ENCODE measurements around the gene ALDH6A1. TPM values are rescaled to one million over a fixed set of nuclear protein-coding genes. Genes with fewer than 3 reads are reported as not detected.

ALDH6A1 gene
- total and polyA plus RNA-seq, 8 donors, result 4.7 to 45.5 (median 17.0) TPM

GRCh38 chr14:74085828-74086227, 1.6 kb upstream of the ALDH6A1 start:
- no peak for DNase-seq
- intact Hi-C loops (cut with DNase I; ENCODE audit: low total_unique reads), result no loop called here
- peak overlapping the region; percentile 78 to 88 (median 86) for H3K4me3 ChIP-seq
- H3K36me3 ChIP-seq, result peaks cover 0 to 2% (median under 1%) of the 10 kb centered on the region in 4 donors
- WGBS, 5 donors, result 73 to 83% (median 75%) methylated on average over 1 of the region's 1 CpG
- peak overlapping the region in 1 of 5 donors; percentile 97 for H3K27ac ChIP-seq
- no peaks in the 10 kb centered on the region for H3K27me3 ChIP-seq
- TF ChIP-seq POLR2AphosphoS5 (IDR thresholded peaks at IDR 0.05) (no peak), EP300 (IDR thresholded peaks at IDR 0.05) (no peak), POLR2A (IDR thresholded peaks at IDR 0.05) (no peak)
- TF ChIP-seq, protein P1, sequence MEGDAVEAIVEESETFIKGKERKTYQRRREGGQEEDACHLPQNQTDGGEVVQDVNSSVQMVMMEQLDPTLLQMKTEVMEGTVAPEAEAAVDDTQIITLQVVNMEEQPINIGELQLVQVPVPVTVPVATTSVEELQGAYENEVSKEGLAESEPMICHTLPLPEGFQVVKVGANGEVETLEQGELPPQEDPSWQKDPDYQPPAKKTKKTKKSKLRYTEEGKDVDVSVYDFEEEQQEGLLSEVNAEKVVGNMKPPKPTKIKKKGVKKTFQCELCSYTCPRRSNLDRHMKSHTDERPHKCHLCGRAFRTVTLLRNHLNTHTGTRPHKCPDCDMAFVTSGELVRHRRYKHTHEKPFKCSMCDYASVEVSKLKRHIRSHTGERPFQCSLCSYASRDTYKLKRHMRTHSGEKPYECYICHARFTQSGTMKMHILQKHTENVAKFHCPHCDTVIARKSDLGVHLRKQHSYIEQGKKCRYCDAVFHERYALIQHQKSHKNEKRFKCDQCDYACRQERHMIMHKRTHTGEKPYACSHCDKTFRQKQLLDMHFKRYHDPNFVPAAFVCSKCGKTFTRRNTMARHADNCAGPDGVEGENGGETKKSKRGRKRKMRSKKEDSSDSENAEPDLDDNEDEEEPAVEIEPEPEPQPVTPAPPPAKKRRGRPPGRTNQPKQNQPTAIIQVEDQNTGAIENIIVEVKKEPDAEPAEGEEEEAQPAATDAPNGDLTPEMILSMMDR (IDR thresholded peaks at IDR 0.05), result no peak
- H3K9me3 ChIP-seq, result no peaks in the 10 kb centered on the region
- peaks cover 24 to 48% (median 42%) of the 10 kb centered on the region in 4 donors for H3K4me1 ChIP-seq

DNA sequence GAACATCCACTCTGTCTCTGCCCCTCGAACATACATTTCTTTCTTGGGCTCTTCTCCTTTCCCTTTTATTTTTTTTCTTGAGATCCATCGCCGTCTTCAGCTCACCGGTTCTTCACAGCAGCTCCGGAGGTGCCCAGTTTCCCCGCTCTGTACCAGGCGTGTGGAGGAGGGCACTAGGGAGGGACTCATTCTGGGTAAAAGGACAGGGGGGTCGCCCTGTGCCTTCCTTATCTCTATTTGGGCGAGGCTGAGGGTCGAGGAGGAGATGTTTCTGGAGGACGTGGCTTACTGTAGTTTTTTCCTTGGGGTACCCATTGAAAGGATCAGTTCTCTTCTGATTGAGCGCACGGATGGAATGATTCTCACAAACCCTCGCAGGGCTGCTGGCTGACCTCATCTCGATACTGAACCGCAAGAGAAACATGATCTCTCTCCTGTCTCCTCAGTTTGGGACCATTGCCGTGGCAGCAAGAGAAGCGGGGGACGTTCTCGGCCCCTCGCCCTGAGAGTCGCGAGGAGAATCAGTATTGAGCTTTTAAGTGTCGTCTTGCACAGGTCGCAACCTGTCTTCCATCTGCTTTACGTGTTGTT, 889 bp upstream of the ALDH6A1 start:
- no peaks in the 10 kb centered on the region for H3K36me3 ChIP-seq
- TF ChIP-seq, protein P1 (IDR thresholded peaks at IDR 0.05), result no peak
- TF ChIP-seq EP300 (IDR thresholded peaks at IDR 0.05), result no peak
- TF ChIP-seq POLR2A (IDR thresholded peaks at IDR 0.05), result no peak
- TF ChIP-seq POLR2AphosphoS5 (IDR thresholded peaks at IDR 0.05), result no peak
- WGBS, 5 donors, result 0 to 1% (median 0%) methylated on average over 21 to 26 of the region's 26 CpGs
- intact Hi-C loops (cut with DNase I; ENCODE audit: low total_unique reads), result no loop called here
- no peak for DNase-seq
- H3K9me3 ChIP-seq, result no peaks in the 10 kb centered on the region
- no peaks in the 10 kb centered on the region for H3K27me3 ChIP-seq
- peak overlapping the region; percentile 71 to 97 (median 90) for H3K27ac ChIP-seq
- peaks cover 24 to 54% (median 47%) of the 10 kb centered on the region in 4 donors for H3K4me1 ChIP-seq
- H3K4me3 ChIP-seq, result peak overlapping the region; percentile 78 to 88 (median 86)

- Histone ChIP-seq H3K36me3 (no peaks in the 10 kb centered on the region), H3K27me3 (no peaks in the 10 kb centered on the region), H3K9me3 (no peaks in the 10 kb centered on the region), H3K4me3 (peak overlapping the region; percentile 63 to 88 (median 84)), H3K27ac (peak overlapping the region; percentile 90 to 97 (median 94)), H3K4me1 (peaks cover 24 to 54% (median 47%) of the 10 kb centered on the region in 4 donors)
- TF ChIP-seq POLR2A (IDR thresholded peaks at IDR 0.05), result no peak
- no peak for TF ChIP-seq EP300 (IDR thresholded peaks at IDR 0.05)
- WGBS, 5 donors, result 0 to 2% (median 2%) methylated on average over 15 of the region's 15 CpGs
- intact Hi-C loops (cut with DNase I; ENCODE audit: low total_unique reads), result no loop called here
- no peak for DNase-seq
These were observed 423 bp downstream of the ALDH6A1 start for GRCh38 chr14:74083784-74084276.

GRCh38 chr14:74083161-74083560, 1.1 kb downstream of the ALDH6A1 start:
- TF ChIP-seq POLR2AphosphoS5 (IDR thresholded peaks at IDR 0.05) (no peak), EP300 (IDR thresholded peaks at IDR 0.05) (no peak), POLR2A (IDR thresholded peaks at IDR 0.05) (no peak)
- TF ChIP-seq, protein P1 (IDR thresholded peaks at IDR 0.05), result no peak
- intact Hi-C loops (cut with DNase I; ENCODE audit: low total_unique reads), result no loop called here
- peak overlapping the region; percentile 17 to 97 (median 91) for H3K27ac ChIP-seq
- DNase-seq, result peak in 1 of 2 donors; percentile 4
- WGBS, 5 donors, result 79 to 90% (median 83%) methylated on average over 3 of the region's 3 CpGs
- no peaks in the 10 kb centered on the region for H3K9me3 ChIP-seq
- H3K4me3 ChIP-seq, result peak overlapping the region; percentile 63 to 88 (median 84)
- H3K36me3 ChIP-seq, result no peaks in the 10 kb centered on the region
- H3K27me3 ChIP-seq, result no peaks in the 10 kb centered on the region
- H3K4me1 ChIP-seq, result peaks cover 24 to 54% (median 47%) of the 10 kb centered on the region in 4 donors

DNA sequence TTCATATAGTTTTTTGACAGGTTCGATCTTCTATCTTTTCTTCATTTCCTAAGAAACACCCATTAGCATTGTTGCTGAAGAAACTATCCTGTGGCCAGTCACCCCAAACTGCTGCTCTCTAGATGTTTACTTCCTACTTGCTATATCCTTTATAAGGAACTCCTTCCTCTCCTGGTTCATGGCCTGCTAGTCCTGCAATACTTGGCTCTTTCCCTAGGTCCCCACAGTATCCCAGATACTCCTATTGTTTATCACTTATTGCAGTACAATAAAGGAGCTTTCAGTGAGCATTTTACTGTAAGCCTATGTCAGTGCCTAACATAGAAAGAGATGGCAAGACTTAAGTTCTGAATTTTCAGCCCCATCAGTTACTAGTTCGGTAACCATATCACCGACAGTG, 2.8 kb downstream of the ALDH6A1 start:
- Histone ChIP-seq H3K4me1 (peaks cover 24 to 60% (median 49%) of the 10 kb centered on the region in 4 donors), H3K27me3 (no peaks in the 10 kb centered on the region), H3K9me3 (no peaks in the 10 kb centered on the region), H3K36me3 (no peaks in the 10 kb centered on the region), H3K4me3 (no peak overlapping the region), H3K27ac (peak overlapping the region in 4 of 5 donors; percentile 19 to 67 (median 44))
- TF ChIP-seq, protein P1 (IDR thresholded peaks at IDR 0.05), result no peak
- TF ChIP-seq POLR2AphosphoS5 (IDR thresholded peaks at IDR 0.05) (no peak), POLR2A (IDR thresholded peaks at IDR 0.05) (no peak), EP300 (IDR thresholded peaks at IDR 0.05) (no peak)
- 82 to 91% (median 86%) methylated on average over 3 of the region's 3 CpGs for WGBS, 5 donors
- intact Hi-C loops (cut with DNase I; ENCODE audit: low total_unique reads), result no loop called here
- DNase-seq, result no peak

Measured in stomach (tissue), 9 donors.